ENCODE results near the gene LINGO3.

DNA sequence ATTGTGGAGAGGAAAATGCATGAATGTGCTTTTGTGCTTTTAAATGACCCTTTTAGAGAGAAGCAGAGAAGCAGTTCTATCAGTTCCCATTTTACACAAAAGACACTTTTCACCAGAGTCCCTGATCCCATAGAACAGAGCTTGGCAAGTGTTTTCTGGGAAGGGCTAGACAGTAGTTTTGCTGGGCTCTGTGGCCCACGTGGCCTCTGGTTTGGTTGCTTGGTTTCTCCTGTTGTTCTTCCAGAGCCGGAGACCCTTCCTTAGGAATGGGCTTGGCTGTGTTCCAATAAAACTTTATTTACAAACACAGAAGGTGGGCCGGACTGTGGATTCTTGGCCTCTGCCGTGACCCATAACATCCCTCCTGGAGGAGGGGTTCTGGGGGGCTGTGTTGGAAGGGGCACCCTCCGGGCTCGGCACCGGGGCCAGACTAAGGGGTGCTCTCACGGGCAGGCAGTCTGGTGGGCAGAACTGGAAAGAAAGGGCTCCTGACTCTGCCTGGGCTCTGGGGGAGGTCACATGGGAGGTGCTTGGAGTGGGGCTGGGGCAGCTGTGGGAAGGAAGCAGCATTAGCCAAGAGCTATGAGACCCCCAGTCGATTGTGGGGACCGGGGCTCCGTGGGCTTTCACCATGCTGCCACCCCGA, 23.8 kb upstream of the LINGO3 start:
- TF ChIP-seq, protein P1, sequence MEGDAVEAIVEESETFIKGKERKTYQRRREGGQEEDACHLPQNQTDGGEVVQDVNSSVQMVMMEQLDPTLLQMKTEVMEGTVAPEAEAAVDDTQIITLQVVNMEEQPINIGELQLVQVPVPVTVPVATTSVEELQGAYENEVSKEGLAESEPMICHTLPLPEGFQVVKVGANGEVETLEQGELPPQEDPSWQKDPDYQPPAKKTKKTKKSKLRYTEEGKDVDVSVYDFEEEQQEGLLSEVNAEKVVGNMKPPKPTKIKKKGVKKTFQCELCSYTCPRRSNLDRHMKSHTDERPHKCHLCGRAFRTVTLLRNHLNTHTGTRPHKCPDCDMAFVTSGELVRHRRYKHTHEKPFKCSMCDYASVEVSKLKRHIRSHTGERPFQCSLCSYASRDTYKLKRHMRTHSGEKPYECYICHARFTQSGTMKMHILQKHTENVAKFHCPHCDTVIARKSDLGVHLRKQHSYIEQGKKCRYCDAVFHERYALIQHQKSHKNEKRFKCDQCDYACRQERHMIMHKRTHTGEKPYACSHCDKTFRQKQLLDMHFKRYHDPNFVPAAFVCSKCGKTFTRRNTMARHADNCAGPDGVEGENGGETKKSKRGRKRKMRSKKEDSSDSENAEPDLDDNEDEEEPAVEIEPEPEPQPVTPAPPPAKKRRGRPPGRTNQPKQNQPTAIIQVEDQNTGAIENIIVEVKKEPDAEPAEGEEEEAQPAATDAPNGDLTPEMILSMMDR (IDR thresholded peaks at IDR 0.05; ENCODE audit: poor library complexity, severe bottlenecking) = no peak
- TF ChIP-seq POLR2AphosphoS5 (IDR thresholded peaks at IDR 0.05) = no peak
- TF ChIP-seq, protein P2, sequence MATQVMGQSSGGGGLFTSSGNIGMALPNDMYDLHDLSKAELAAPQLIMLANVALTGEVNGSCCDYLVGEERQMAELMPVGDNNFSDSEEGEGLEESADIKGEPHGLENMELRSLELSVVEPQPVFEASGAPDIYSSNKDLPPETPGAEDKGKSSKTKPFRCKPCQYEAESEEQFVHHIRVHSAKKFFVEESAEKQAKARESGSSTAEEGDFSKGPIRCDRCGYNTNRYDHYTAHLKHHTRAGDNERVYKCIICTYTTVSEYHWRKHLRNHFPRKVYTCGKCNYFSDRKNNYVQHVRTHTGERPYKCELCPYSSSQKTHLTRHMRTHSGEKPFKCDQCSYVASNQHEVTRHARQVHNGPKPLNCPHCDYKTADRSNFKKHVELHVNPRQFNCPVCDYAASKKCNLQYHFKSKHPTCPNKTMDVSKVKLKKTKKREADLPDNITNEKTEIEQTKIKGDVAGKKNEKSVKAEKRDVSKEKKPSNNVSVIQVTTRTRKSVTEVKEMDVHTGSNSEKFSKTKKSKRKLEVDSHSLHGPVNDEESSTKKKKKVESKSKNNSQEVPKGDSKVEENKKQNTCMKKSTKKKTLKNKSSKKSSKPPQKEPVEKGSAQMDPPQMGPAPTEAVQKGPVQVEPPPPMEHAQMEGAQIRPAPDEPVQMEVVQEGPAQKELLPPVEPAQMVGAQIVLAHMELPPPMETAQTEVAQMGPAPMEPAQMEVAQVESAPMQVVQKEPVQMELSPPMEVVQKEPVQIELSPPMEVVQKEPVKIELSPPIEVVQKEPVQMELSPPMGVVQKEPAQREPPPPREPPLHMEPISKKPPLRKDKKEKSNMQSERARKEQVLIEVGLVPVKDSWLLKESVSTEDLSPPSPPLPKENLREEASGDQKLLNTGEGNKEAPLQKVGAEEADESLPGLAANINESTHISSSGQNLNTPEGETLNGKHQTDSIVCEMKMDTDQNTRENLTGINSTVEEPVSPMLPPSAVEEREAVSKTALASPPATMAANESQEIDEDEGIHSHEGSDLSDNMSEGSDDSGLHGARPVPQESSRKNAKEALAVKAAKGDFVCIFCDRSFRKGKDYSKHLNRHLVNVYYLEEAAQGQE (IDR thresholded peaks at IDR 0.05; ENCODE audit: borderline replicate concordance) = no peak
- no peak for TF ChIP-seq SMC3 (conservative IDR thresholded peaks at IDR 0.05; ENCODE audit: poor library complexity)
- no peak for TF ChIP-seq EP300 (conservative IDR thresholded peaks at IDR 0.05; ENCODE audit: poor library complexity, severe bottlenecking)
- no peak for TF ChIP-seq TAF1 (IDR thresholded peaks at IDR 0.05; ENCODE audit: low read depth)
- no peak for TF ChIP-seq EZH2 (IDR thresholded peaks at IDR 0.05; ENCODE audit: borderline replicate concordance, insufficient read depth, low read length, poor library complexity, severe bottlenecking)

Data from neural cell (in vitro differentiated cells).